ENCODE measurements around the gene ARHGAP22. TPM values are rescaled to one million over a fixed set of nuclear protein-coding genes. Genes with fewer than 3 reads are reported as not detected.

The ARHGAP22 gene
- total RNA-seq, 1 donor from 2014 or later, result 3.8 TPM

- Histone ChIP-seq H3K36me3 (no peaks in the 10 kb centered on the region), H3K27me3 (ENCODE audit: low read depth) (no peaks in the 10 kb centered on the region), H3K4me1 (peaks cover 8% of the 10 kb centered on the region), H3K27ac (replicated peaks) (no peak overlapping the region), H3K9me3 (replicated peaks) (no peaks in the 10 kb centered on the region), H3K4me3 (no peak overlapping the region)
- intact Hi-C loops (cut with micrococcal nuclease), result no loop called here
- no peak for DNase-seq
- TF ChIP-seq CTCF (IDR thresholded peaks at IDR 0.05; ENCODE audit: borderline replicate concordance), result no peak
These were observed 66.3 kb downstream of the ARHGAP22 start for GRCh38 chr10:48538611-48539010.

GRCh38 chr10:48536916-48537890 is 67.7 kb downstream of the ARHGAP22 start:
- H3K36me3 ChIP-seq, result no peaks in the 10 kb centered on the region
- intact Hi-C loops (cut with micrococcal nuclease), result no loop called here
- H3K4me1 ChIP-seq, result peaks cover 8% of the 10 kb centered on the region
- no peak overlapping the region for H3K4me3 ChIP-seq
- peaks cover 6% of the 10 kb centered on the region for H3K9me3 ChIP-seq (replicated peaks)
- TF ChIP-seq CTCF (IDR thresholded peaks at IDR 0.05; ENCODE audit: borderline replicate concordance), result no peak
- DNase-seq, result no peak
- no peaks in the 10 kb centered on the region for H3K27me3 ChIP-seq (ENCODE audit: low read depth)
- no peak overlapping the region for H3K27ac ChIP-seq (replicated peaks)

- H3K36me3 ChIP-seq, result no peaks in the 10 kb centered on the region
- H3K27ac ChIP-seq (replicated peaks), result no peak overlapping the region
- no peak for TF ChIP-seq CTCF (IDR thresholded peaks at IDR 0.05; ENCODE audit: borderline replicate concordance)
- H3K4me1 ChIP-seq, result peaks cover 8% of the 10 kb centered on the region
- intact Hi-C loops (cut with micrococcal nuclease), result no loop called here
- no peak overlapping the region for H3K4me3 ChIP-seq
- H3K9me3 ChIP-seq (replicated peaks), result peaks cover 6% of the 10 kb centered on the region
- no peaks in the 10 kb centered on the region for H3K27me3 ChIP-seq (ENCODE audit: low read depth)
- no peak for DNase-seq
These were observed 68.7 kb downstream of the ARHGAP22 start for GRCh38 chr10:48536156-48536500.

- no peak overlapping the region for H3K27ac ChIP-seq (replicated peaks)
- H3K36me3 ChIP-seq, result no peaks in the 10 kb centered on the region
- H3K4me3 ChIP-seq, result no peak overlapping the region
- H3K27me3 ChIP-seq (ENCODE audit: low read depth), result no peaks in the 10 kb centered on the region
- intact Hi-C loops (cut with micrococcal nuclease), result no loop called here
- TF ChIP-seq CTCF (IDR thresholded peaks at IDR 0.05; ENCODE audit: borderline replicate concordance), result no peak
- no peak for DNase-seq
- peaks cover 8% of the 10 kb centered on the region for H3K4me1 ChIP-seq
- H3K9me3 ChIP-seq (replicated peaks), result peaks cover 6% of the 10 kb centered on the region
These were observed 69.3 kb downstream of the ARHGAP22 start for GRCh38 chr10:48535416-48536155.

GRCh38 chr10:48533951-48534720 is 70.7 kb downstream of the ARHGAP22 start:
- H3K4me3 ChIP-seq, result no peak overlapping the region
- peaks cover 8% of the 10 kb centered on the region for H3K4me1 ChIP-seq

More at GRCh38 chr10:48533951-48534720, 70.7 kb downstream of the ARHGAP22 start:
- peaks cover 6% of the 10 kb centered on the region for H3K9me3 ChIP-seq (replicated peaks)
- H3K27ac ChIP-seq (replicated peaks), result no peak overlapping the region
- DNase-seq, result no peak
- no peaks in the 10 kb centered on the region for H3K27me3 ChIP-seq (ENCODE audit: low read depth)
- H3K36me3 ChIP-seq, result no peaks in the 10 kb centered on the region
- intact Hi-C loops (cut with micrococcal nuclease), result no loop called here
- no peak for TF ChIP-seq CTCF (IDR thresholded peaks at IDR 0.05; ENCODE audit: borderline replicate concordance)
